ENCODE results near the gene MED12L.

DNA sequence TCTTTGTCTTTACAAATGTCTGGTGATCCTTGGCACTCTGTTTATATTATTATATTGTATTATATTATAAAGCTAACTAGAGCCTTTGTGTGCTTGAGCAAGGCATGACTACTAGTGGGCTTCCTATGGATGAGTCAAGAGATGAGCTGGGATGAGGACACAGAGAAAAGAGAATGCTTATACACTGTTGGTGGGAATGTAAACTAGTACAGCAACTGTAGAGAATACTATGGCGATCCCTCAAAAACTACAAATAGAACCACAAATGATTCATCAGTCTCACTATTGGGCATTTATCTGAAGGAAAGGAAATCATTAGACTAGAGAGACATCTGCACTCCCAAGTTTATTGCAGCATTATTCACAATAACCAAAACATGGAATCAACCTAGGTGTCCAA lies 40.8 kb upstream of the MED12L start:
- no peak for TF ChIP-seq POLR2AphosphoS5 (IDR thresholded peaks at IDR 0.05; ENCODE audit: low read depth)
- TF ChIP-seq, protein P1, sequence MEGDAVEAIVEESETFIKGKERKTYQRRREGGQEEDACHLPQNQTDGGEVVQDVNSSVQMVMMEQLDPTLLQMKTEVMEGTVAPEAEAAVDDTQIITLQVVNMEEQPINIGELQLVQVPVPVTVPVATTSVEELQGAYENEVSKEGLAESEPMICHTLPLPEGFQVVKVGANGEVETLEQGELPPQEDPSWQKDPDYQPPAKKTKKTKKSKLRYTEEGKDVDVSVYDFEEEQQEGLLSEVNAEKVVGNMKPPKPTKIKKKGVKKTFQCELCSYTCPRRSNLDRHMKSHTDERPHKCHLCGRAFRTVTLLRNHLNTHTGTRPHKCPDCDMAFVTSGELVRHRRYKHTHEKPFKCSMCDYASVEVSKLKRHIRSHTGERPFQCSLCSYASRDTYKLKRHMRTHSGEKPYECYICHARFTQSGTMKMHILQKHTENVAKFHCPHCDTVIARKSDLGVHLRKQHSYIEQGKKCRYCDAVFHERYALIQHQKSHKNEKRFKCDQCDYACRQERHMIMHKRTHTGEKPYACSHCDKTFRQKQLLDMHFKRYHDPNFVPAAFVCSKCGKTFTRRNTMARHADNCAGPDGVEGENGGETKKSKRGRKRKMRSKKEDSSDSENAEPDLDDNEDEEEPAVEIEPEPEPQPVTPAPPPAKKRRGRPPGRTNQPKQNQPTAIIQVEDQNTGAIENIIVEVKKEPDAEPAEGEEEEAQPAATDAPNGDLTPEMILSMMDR (IDR thresholded peaks at IDR 0.05; ENCODE audit: insufficient read depth, low read length), result no peak
- no peak for TF ChIP-seq SPI1 (IDR thresholded peaks at IDR 0.05; ENCODE audit: borderline replicate concordance, low read depth)
